Suprapubic skin (tissue), 4 donors: ENCODE measurements around the gene TMTC2.

Source experiments
- EP300 ChIP-seq: sonication (generic); formaldehyde crosslinking; IDR thresholded peaks from one replicate; pipeline ENCODE4 v1.6.1; 2017; ENCODE audit warnings: antibody characterized with exemption
- POLR2A ChIP-seq, 2 donors: fragments of 450-650 bp; IDR thresholded peaks; one replicate each; pipeline ENCODE4 v1.6.1; 2017; ENCODE audit warnings: antibody characterized with exemption in 2 of 2, mild to moderate bottlenecking in 2 of 2, moderate library complexity in 2 of 2
- POLR2AphosphoS5 ChIP-seq, 3 donors: sonication (generic); formaldehyde crosslinking; IDR thresholded peaks; one replicate each; pipeline ENCODE4 v1.6.1; 2017; ENCODE audit warnings: antibody characterized with exemption in 3 of 3
- TF ChIP-seq, protein P1 (sequence below), 2 donors: fragments of 200-600 bp in 1 of 2; fragments of 450-650 bp in 1 of 2; sonication (generic) in 1 of 2; IDR thresholded peaks; one replicate each; pipeline ENCODE4 v1.5.1; 2016 to 2019; ENCODE audit warnings: antibody characterized with exemption in 2 of 2, mild to moderate bottlenecking in 1 of 2, moderate library complexity in 1 of 2

DNA sequence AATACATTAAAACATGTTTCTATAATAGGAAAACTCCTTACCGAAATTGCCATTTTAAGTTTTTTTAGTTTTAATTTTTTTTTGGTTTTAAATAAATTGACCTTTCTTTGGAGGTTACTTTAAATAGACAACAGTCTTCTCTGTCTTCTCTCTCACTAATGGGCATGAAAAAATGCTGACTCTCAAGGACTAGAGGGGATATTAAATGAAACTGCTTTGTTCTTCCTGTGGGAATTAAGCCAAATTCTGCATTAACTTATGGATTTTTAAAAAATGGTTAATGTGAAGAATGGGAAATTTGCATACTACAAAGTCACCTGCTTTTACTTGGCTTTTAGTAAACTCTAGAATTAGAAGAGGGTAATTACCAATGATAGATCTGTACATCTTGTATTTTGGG lies 378.9 kb downstream of the TMTC2 start:
- TF ChIP-seq, protein P1, sequence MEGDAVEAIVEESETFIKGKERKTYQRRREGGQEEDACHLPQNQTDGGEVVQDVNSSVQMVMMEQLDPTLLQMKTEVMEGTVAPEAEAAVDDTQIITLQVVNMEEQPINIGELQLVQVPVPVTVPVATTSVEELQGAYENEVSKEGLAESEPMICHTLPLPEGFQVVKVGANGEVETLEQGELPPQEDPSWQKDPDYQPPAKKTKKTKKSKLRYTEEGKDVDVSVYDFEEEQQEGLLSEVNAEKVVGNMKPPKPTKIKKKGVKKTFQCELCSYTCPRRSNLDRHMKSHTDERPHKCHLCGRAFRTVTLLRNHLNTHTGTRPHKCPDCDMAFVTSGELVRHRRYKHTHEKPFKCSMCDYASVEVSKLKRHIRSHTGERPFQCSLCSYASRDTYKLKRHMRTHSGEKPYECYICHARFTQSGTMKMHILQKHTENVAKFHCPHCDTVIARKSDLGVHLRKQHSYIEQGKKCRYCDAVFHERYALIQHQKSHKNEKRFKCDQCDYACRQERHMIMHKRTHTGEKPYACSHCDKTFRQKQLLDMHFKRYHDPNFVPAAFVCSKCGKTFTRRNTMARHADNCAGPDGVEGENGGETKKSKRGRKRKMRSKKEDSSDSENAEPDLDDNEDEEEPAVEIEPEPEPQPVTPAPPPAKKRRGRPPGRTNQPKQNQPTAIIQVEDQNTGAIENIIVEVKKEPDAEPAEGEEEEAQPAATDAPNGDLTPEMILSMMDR (IDR thresholded peaks at IDR 0.05) = no peak
- TF ChIP-seq POLR2A (IDR thresholded peaks at IDR 0.05) = no peak
- no peak for TF ChIP-seq EP300
- TF ChIP-seq POLR2AphosphoS5 (IDR thresholded peaks at IDR 0.05) = no peak
